AG10803 (cell line): ENCODE data around the gene CD36.
A peak's percentile ranks its signal among the peaks of the same experiment; 100 is the strongest.

Source experiments
- DNase-seq: peaks from one replicate; pipeline ENCODE4 v3.0.0; 2010; ENCODE audit warnings: low read depth
- H3K4me3 ChIP-seq: 2 replicates; pipeline ENCODE4 v1.5.1; 2011; ENCODE audit warnings: mild to moderate bottlenecking, low read length, control low read depth
- CTCF ChIP-seq: conservative IDR thresholded peaks from 2 replicates; pipeline ENCODE4 v1.5.1; 2011; ENCODE audit warnings: mild to moderate bottlenecking, low read length, control low read depth, inconsistent platforms

The CD36 gene

GRCh38 chr7:80623503-80624252 is 14.8 kb upstream of the CD36 start:
- H3K4me3 ChIP-seq: no peak overlapping the region
- TF ChIP-seq CTCF: no peak
- DNase-seq: peak; percentile 12

GRCh38 chr7:80624763-80625162 is 13.7 kb upstream of the CD36 start:
- H3K4me3 ChIP-seq: no peak overlapping the region
- TF ChIP-seq CTCF: no peak
- no peak for DNase-seq

GRCh38 chr7:80629023-80629422 is 9.4 kb upstream of the CD36 start:
- no peak overlapping the region for H3K4me3 ChIP-seq
- DNase-seq: no peak
- TF ChIP-seq CTCF: no peak

GRCh38 chr7:80630608-80631405 is 7.6 kb upstream of the CD36 start:
- DNase-seq: peak; percentile 26
- no peak overlapping the region for H3K4me3 ChIP-seq
- TF ChIP-seq CTCF: no peak

GRCh38 chr7:80631421-80631820 is 7.0 kb upstream of the CD36 start:
- TF ChIP-seq CTCF: no peak
- no peak for DNase-seq
- no peak overlapping the region for H3K4me3 ChIP-seq

- no peak for TF ChIP-seq CTCF
- no peak for DNase-seq
- no peak overlapping the region for H3K4me3 ChIP-seq
These were observed 6.3 kb upstream of the CD36 start for GRCh38 chr7:80632139-80632538.

GRCh38 chr7:80632819-80633218 is 5.6 kb upstream of the CD36 start:
- no peak for TF ChIP-seq CTCF
- no peak overlapping the region for H3K4me3 ChIP-seq
- no peak for DNase-seq
